B cell (primary cell): ENCODE results near the gene ITSN1. TPM values are rescaled to one million over a fixed set of nuclear protein-coding genes. Genes with fewer than 3 reads are reported as not detected.

Experiments used
- ATAC-seq: fragments of 200-7000 bp; cut with Tn5 transposase; one replicate; pipeline ENCODE4 v1.10.0; 2021; ENCODE audit warnings: low read depth, mild to moderate bottlenecking, moderate number of reproducible peaks, moderate library complexity
- CTCF ChIA-PET: fragments of 350-600 bp; sonication (Branson Sonifier 250); formaldehyde crosslinking; loops from one replicate; lab custom pipeline; 2021; ENCODE audit warnings: antibody characterized with exemption, inconsistent platforms; lab: Charles Lee
- POLR2A ChIA-PET: fragments of 350-600 bp; sonication (Branson Sonifier 250); formaldehyde crosslinking; loops from one replicate; lab custom pipeline; 2021; ENCODE audit warnings: antibody characterized with exemption; lab: Charles Lee
- DNase-seq: peaks from one replicate; pipeline ENCODE4 v3.0.0; 2013
- H2AFZ ChIP-seq: 2 replicates; pipeline ENCODE4 v1.6.1; 2012; ENCODE audit warnings: mild to moderate bottlenecking, low read depth, low read length; ENCODE audit not compliant: insufficient read depth, poor library complexity, severe bottlenecking
- H3K27ac ChIP-seq, 2 donors: 1 replicate in 1 of 2; 2 replicates in 1 of 2; pipeline ENCODE4 v1.5.1; 2012 to 2013; ENCODE audit warnings: low read length in 2 of 2, mild to moderate bottlenecking in 2 of 2, moderate library complexity in 1 of 2
- H3K27me3 ChIP-seq, 4 experiments: fragments of 200-600 bp in 1 of 4; sonication (generic) in 1 of 4; replicated peaks in 1 of 4; 1 replicate in 2 of 4; 2 replicates in 2 of 4; pipeline versions ENCODE4 v1.6.1 to v1.7.0; 2013 to 2016; ENCODE audit warnings: low read length in 3 of 4, mild to moderate bottlenecking in 2 of 4, mixed read lengths in 1 of 4, moderate library complexity in 1 of 4; ENCODE audit not compliant: insufficient read depth in 4 of 4, control insufficient read depth in 3 of 4; ENCODE audit errors: control extremely low read depth in 1 of 4
- H3K36me3 ChIP-seq, 2 experiments: replicated peaks in 1 of 2; 1 replicate in 1 of 2; 2 replicates in 1 of 2; pipeline versions ENCODE4 v1.6.1 to v1.7.1; 2013; ENCODE audit warnings: low read length in 1 of 2; ENCODE audit not compliant: insufficient read depth in 2 of 2, control insufficient read depth in 1 of 2; ENCODE audit errors: control extremely low read depth in 1 of 2, extremely low read depth in 1 of 2
- H3K4me1 ChIP-seq, 2 donors: fragments of 200-600 bp in 1 of 2; sonication (generic) in 1 of 2; 1 replicate in 1 of 2; 2 replicates in 1 of 2; pipeline versions ENCODE4 v1.5.1 to v1.6.1; 2013 to 2017; ENCODE audit warnings: low read length in 2 of 2; ENCODE audit not compliant: control insufficient read depth in 2 of 2, insufficient read depth in 2 of 2
- H3K4me2 ChIP-seq: replicated peaks from 2 replicates; pipeline ENCODE3; 2012; ENCODE audit warnings: mild to moderate bottlenecking, low read depth, low read length; ENCODE audit not compliant: poor library complexity, severe bottlenecking
- H3K4me3 ChIP-seq, 5 experiments: fragments of 200-600 bp in 1 of 5; sonication (generic) in 1 of 5; 1 replicate in 3 of 5; 2 replicates in 2 of 5; pipeline versions ENCODE4 v1.5.1 to v1.7.0; 2011 to 2016; ENCODE audit warnings: low read length in 4 of 5, mild to moderate bottlenecking in 4 of 5, low read depth in 2 of 5, control low read depth in 1 of 5, moderate library complexity in 1 of 5; ENCODE audit not compliant: insufficient read depth in 1 of 5; ENCODE audit errors: control extremely low read depth in 1 of 5, extremely low read depth in 1 of 5
- H3K79me2 ChIP-seq: fragments of 200-600 bp; sonication (generic); one replicate; pipeline ENCODE4 v1.6.0; 2016; ENCODE audit warnings: low read length; ENCODE audit not compliant: control insufficient read depth, insufficient read depth
- H3K9ac ChIP-seq: fragments of 200-600 bp; sonication (generic); 2 replicates; pipeline ENCODE4 v1.6.1; 2017; ENCODE audit warnings: mild to moderate bottlenecking, low read length, moderate library complexity
- H3K9me3 ChIP-seq, 3 donors: one replicate each; pipeline versions ENCODE4 v1.6.1 to v1.7.1; 2013; ENCODE audit warnings: low read length in 2 of 3; ENCODE audit not compliant: control insufficient read depth in 2 of 3, insufficient read depth in 1 of 3; ENCODE audit errors: control extremely low read depth in 1 of 3
- H4K20me1 ChIP-seq: 2 replicates; pipeline ENCODE4 v1.6.0; 2012; ENCODE audit warnings: mild to moderate bottlenecking, low read length; ENCODE audit not compliant: insufficient read depth, control insufficient read depth, poor library complexity, severe bottlenecking
- H3K27ac Mint-ChIP-seq: one replicate; pipeline ENCODE4 v1.8.0; 2021; ENCODE audit warnings: mixed read lengths
- H3K27me3 Mint-ChIP-seq: one replicate; pipeline ENCODE4 v1.8.0; 2021; ENCODE audit warnings: mixed read lengths
- H3K4me1 Mint-ChIP-seq: one replicate; pipeline ENCODE4 v1.8.0; 2021; ENCODE audit warnings: mixed read lengths
- H3K4me3 Mint-ChIP-seq: one replicate; pipeline ENCODE4 v1.8.0; 2021; ENCODE audit warnings: mixed read lengths
- H3K9me3 Mint-ChIP-seq: one replicate; pipeline ENCODE4 v1.8.0; 2022; ENCODE audit warnings: mixed read lengths; ENCODE audit not compliant: insufficient read depth
- CTCF ChIP-seq: fragments of 200-600 bp; IDR thresholded peaks from one replicate; pipeline ENCODE4 v1.8.0; 2022; ENCODE audit warnings: antibody characterized with exemption, mild to moderate bottlenecking
- EZH2 ChIP-seq: IDR thresholded peaks from 2 replicates; pipeline ENCODE4 v1.6.1; 2012; ENCODE audit warnings: borderline replicate concordance, low read depth, mild to moderate bottlenecking, moderate library complexity, low read length; ENCODE audit not compliant: insufficient read depth, poor library complexity, severe bottlenecking
- WGBS: methylation state at CpG from one replicate; pipeline ENCODE4 v1.1.5; 2013; ENCODE audit warnings: missing lambda C conversion rate; ENCODE audit not compliant: insufficient coverage; 5-methylcytosine and 5-hydroxymethylcytosine counted together
- intact Hi-C: fragments of 100-400 bp; cut with micrococcal nuclease; formaldehyde crosslinking; loops from one replicate; pipeline ENCODE4 v1.10.0; 2022
- polyA plus RNA-seq: library from polyadenylated mRNA; depleted of rRNA; stranded (reverse); fragments of >200 nt; gene quantifications from 2 replicates; pipeline ENCODE4 v1.2.3, GENCODE V29; 2012
- total RNA-seq, 2 donors: library from RNA; stranded (reverse); fragments of 120-200 nt in 1 of 2; gene quantifications; 1 replicate in 1 of 2; 2 replicates in 1 of 2; pipeline versions ENCODE4 v1.2.3 to v1.2.4, GENCODE V29; 2013 to 2022

ITSN1 gene
- total and polyA plus RNA-seq, 2 donors (not counting 1 experiment from before 2014, with no cell fraction given), result 0.31 to 2.4 TPM

GRCh38 chr21:33869873-33870272, 227.6 kb downstream of the ITSN1 start:
- DNase-seq (no peak), ATAC-seq (no peak)
- ChIA-PET CTCF (no interaction called here), POLR2A (no interaction called here)
- no peaks in the 10 kb centered on the region for H4K20me1 ChIP-seq
- Mint-ChIP-seq H3K9me3 (no peaks in the 10 kb centered on the region), H3K4me3 (no peak overlapping the region), H3K27ac (no peak overlapping the region), H3K27me3 (no peaks in the 10 kb centered on the region), H3K4me1 (peaks cover 5% of the 10 kb centered on the region)
- no peak overlapping the region for H3K4me3 ChIP-seq
- H3K4me2 ChIP-seq, result no peak overlapping the region
- no peak for TF ChIP-seq EZH2
- no peaks in the 10 kb centered on the region for H3K9me3 ChIP-seq
- H2AFZ ChIP-seq, result no peak overlapping the region
- no peak overlapping the region for H3K9ac ChIP-seq
- H3K79me2 ChIP-seq, result no peaks in the 10 kb centered on the region
- intact Hi-C loops, result no loop called here
- no peaks in the 10 kb centered on the region for H3K36me3 ChIP-seq
- H3K4me1 ChIP-seq, result no peaks in the 10 kb centered on the region
- no peak overlapping the region for H3K27ac ChIP-seq
- H3K27me3 ChIP-seq, result no peaks in the 10 kb centered on the region

DNA sequence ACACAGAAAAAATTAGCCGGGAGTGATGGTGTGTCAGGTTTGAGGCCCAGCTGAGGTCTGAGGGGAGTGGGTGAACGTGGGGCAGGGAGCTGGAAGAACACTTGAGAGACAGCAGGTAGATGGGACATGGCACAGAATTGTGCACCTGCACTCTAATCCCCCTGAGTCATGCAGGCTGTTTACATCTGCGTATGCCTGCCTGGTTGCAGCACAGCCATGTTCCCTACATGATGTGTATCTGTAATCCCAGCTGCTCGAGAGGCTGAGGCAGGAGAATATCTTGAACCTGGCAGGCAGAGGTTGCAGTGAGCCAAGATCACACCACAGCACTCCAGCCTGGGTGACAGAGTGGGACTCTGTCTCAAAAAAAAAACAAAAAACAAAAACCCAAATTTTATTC, 228.5 kb downstream of the ITSN1 start:
- H3K27ac Mint-ChIP-seq, result no peak overlapping the region
- Histone ChIP-seq H3K9me3 (no peaks in the 10 kb centered on the region), H3K27me3 (no peaks in the 10 kb centered on the region), H3K4me2 (no peak overlapping the region), H4K20me1 (no peaks in the 10 kb centered on the region), H3K27ac (no peak overlapping the region), H3K4me3 (no peak overlapping the region), H3K9ac (no peak overlapping the region), H3K36me3 (no peaks in the 10 kb centered on the region), H3K4me1 (no peaks in the 10 kb centered on the region), H2AFZ (no peak overlapping the region), H3K79me2 (no peaks in the 10 kb centered on the region)
- intact Hi-C loops, result no loop called here
- no peaks in the 10 kb centered on the region for H3K27me3 Mint-ChIP-seq
- H3K9me3 Mint-ChIP-seq, result no peaks in the 10 kb centered on the region
- no peak overlapping the region for H3K4me3 Mint-ChIP-seq
- H3K4me1 Mint-ChIP-seq, result peaks cover 5% of the 10 kb centered on the region
- POLR2A ChIA-PET, result no interaction called here
- DNase-seq (no peak), ATAC-seq (no peak)
- TF ChIP-seq EZH2 (no peak), CTCF (no peak)
- CTCF ChIA-PET, result no interaction called here
- 89% methylated on average over 3 of the region's 4 CpGs for WGBS
